ENCODE measurements around the gene P2RY14. TPM values are rescaled to one million over a fixed set of nuclear protein-coding genes. Genes with fewer than 3 reads are reported as not detected.
"Not testable (repeated sequence)": the region's sequence is repeated elsewhere in the genome, so short reads cannot be mapped to it uniquely, and the experiment has no call there.

The P2RY14 gene
- total RNA-seq, 1 experiment from 2014 or later: not detected

GRCh38 chr3:151175952-151176351 lies 102.4 kb downstream of the P2RY14 start:
- Histone ChIP-seq H3K79me2 (ENCODE audit: low read depth) (no peaks in the 10 kb centered on the region), H3K36me3 (ENCODE audit: low read depth) (no peaks in the 10 kb centered on the region), H3K9me3 (ENCODE audit: insufficient read depth, low read depth) (no peaks in the 10 kb centered on the region), H3K4me3 (no peak overlapping the region), H3K27ac (no peak overlapping the region), H4K20me1 (ENCODE audit: insufficient read depth) (no peaks in the 10 kb centered on the region), H3K27me3 (ENCODE audit: insufficient read depth, low read depth) (no peaks in the 10 kb centered on the region), H3F3A (ENCODE audit: insufficient read depth, low read depth) (no peaks in the 10 kb centered on the region), H3K9me2 (ENCODE audit: insufficient read depth) (no peaks in the 10 kb centered on the region; the same call in 1 of the 2 replicates), H2AFZ (no peak overlapping the region), H3K4me2 (no peak overlapping the region), H3K4me1 (replicated peaks; ENCODE audit: insufficient read depth) (no peaks in the 10 kb centered on the region)
- TF ChIP-seq CTCF (conservative IDR thresholded peaks at IDR 0.05) (no peak), EZH2 (IDR thresholded peaks at IDR 0.05; ENCODE audit: low read depth) (no peak)
- POLR2A ChIA-PET (ENCODE audit: unreplicated experiment): no interaction called here
- no TSS peak for BruUV-seq (replicated peaks)
- no peak for DNase-seq
- CTCF ChIA-PET: no interaction called here
- intact Hi-C loops (cut with micrococcal nuclease; ENCODE audit: unreplicated experiment): no loop called here

GRCh38 chr3:151174351-151174750 lies 104.0 kb downstream of the P2RY14 start:
- DNase-seq: no peak
- POLR2A ChIA-PET (ENCODE audit: unreplicated experiment): no interaction called here
- intact Hi-C loops (cut with micrococcal nuclease; ENCODE audit: unreplicated experiment): no loop called here
- Histone ChIP-seq H3K4me3 (no peak overlapping the region), H3K79me2 (ENCODE audit: low read depth) (no peaks in the 10 kb centered on the region), H3K27ac (no peak overlapping the region), H3F3A (ENCODE audit: insufficient read depth, low read depth) (no peaks in the 10 kb centered on the region), H3K4me1 (replicated peaks; ENCODE audit: insufficient read depth) (no peaks in the 10 kb centered on the region), H3K4me2 (no peak overlapping the region), H3K9me3 (ENCODE audit: insufficient read depth, low read depth) (no peaks in the 10 kb centered on the region), H4K20me1 (ENCODE audit: insufficient read depth) (no peaks in the 10 kb centered on the region), H3K9me2 (ENCODE audit: insufficient read depth) (no peaks in the 10 kb centered on the region), H2AFZ (no peak overlapping the region), H3K27me3 (ENCODE audit: insufficient read depth, low read depth) (no peaks in the 10 kb centered on the region), H3K36me3 (ENCODE audit: low read depth) (no peaks in the 10 kb centered on the region)
- BruUV-seq (replicated peaks): no TSS peak
- CTCF ChIA-PET: no interaction called here
- TF ChIP-seq EZH2 (IDR thresholded peaks at IDR 0.05; ENCODE audit: low read depth) (no peak), CTCF (conservative IDR thresholded peaks at IDR 0.05) (no peak)

GRCh38 chr3:151171145-151171757 lies 107.1 kb downstream of the P2RY14 start:
- no peak overlapping the region for H3K4me3 ChIP-seq
- no TSS peak for BruUV-seq (replicated peaks)
- H3K4me2 ChIP-seq: no peak overlapping the region
- H3K79me2 ChIP-seq (ENCODE audit: low read depth): no peaks in the 10 kb centered on the region
- no peaks in the 10 kb centered on the region for H3K9me3 ChIP-seq (ENCODE audit: insufficient read depth, low read depth)
- no peaks in the 10 kb centered on the region for H3K36me3 ChIP-seq (ENCODE audit: low read depth)
- no peaks in the 10 kb centered on the region for H3K9me2 ChIP-seq (ENCODE audit: insufficient read depth)
- DNase-seq: no peak
- H3K27me3 ChIP-seq (ENCODE audit: insufficient read depth, low read depth): no peaks in the 10 kb centered on the region
- TF ChIP-seq CTCF (conservative IDR thresholded peaks at IDR 0.05): no peak
- no peak for TF ChIP-seq EZH2 (IDR thresholded peaks at IDR 0.05; ENCODE audit: low read depth)
- intact Hi-C loops (cut with micrococcal nuclease; ENCODE audit: unreplicated experiment): no loop called here
- H3F3A ChIP-seq (ENCODE audit: insufficient read depth, low read depth): no peaks in the 10 kb centered on the region
- no peaks in the 10 kb centered on the region for H4K20me1 ChIP-seq (ENCODE audit: insufficient read depth)
- POLR2A ChIA-PET (ENCODE audit: unreplicated experiment): no interaction called here
- no peak overlapping the region for H3K27ac ChIP-seq
- no peak overlapping the region for H2AFZ ChIP-seq
- H3K4me1 ChIP-seq (replicated peaks; ENCODE audit: insufficient read depth): no peaks in the 10 kb centered on the region
- CTCF ChIA-PET: no interaction called here

GRCh38 chr3:151169948-151170679 lies 108.2 kb downstream of the P2RY14 start:
- BruUV-seq (replicated peaks); H3K9me3 ChIP-seq (ENCODE audit: insufficient read depth, low read depth); DNase-seq; CTCF ChIA-PET; H3K4me1 ChIP-seq (replicated peaks; ENCODE audit: insufficient read depth); H4K20me1 ChIP-seq (ENCODE audit: insufficient read depth); H3K9me2 ChIP-seq (ENCODE audit: insufficient read depth); H3K27ac ChIP-seq; H3K4me3 ChIP-seq; H3K79me2 ChIP-seq (ENCODE audit: low read depth); H3K36me3 ChIP-seq (ENCODE audit: low read depth); H3K27me3 ChIP-seq (ENCODE audit: insufficient read depth, low read depth); H3K4me2 ChIP-seq; H2AFZ ChIP-seq; H3F3A ChIP-seq (ENCODE audit: insufficient read depth, low read depth); POLR2A ChIA-PET (ENCODE audit: unreplicated experiment): not testable (repeated sequence)
- intact Hi-C loops (cut with micrococcal nuclease; ENCODE audit: unreplicated experiment): loop anchor here (2.0 to 5.0 kb wide), 4 partner anchors 57 to 1402 kb away; no protein-coding TSS in a partner anchor

Data from PC-9 (cell line).